GM19463 (cell line): Measurements from ENCODE around the gene NSD2.

Experiments used
- ATAC-seq: cut with Tn5 transposase; IDR thresholded peaks from one replicate; pipeline ENCODE4 v1.9.1; 2021; ENCODE audit warnings: mild to moderate bottlenecking, moderate library complexity; ENCODE audit not compliant: unreplicated experiment

NSD2 gene

GRCh38 chr4:1982124-1983052 lies 111.2 kb downstream of the NSD2 start:
- ATAC-seq, result no peak

DNA sequence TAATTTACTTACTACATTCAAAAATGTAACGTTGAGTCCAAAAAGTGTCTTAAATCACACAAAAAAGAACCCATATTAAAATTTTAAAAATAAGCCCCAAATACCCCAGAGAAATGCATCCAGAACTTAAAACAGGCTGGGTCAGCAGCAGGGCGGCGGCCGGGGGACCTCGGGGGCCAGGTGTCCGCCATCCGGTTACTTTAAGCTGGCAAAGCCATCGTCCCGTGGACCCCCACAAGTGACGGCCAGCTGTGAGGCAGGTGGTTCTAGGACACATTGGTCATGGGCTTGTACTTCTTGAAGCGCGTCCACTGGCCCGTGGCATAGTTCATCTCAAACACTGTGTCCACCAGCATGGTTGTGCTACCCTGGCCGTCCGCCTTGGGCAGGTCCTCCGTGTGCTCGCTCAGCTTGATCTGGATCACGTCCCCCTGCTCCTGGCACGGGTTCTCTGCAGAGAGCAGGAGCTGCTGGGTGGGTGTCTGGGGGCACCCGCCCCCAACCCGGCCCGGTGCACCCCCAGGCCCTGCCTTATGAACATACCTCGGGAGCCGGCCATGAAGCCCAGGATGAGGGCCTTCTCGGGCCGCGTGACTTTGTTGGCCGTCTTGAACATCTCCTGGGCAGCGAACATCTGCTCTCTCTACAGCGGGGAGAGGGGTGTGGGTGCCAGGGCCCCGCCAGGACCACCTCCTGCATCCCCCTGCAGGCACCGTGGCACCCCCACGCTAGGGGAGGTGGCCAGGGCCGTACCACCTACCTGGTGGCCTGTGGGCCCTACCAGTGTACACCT lies 112.1 kb downstream of the NSD2 start:
- no peak for ATAC-seq

- no peak for ATAC-seq
These were observed 112.7 kb downstream of the NSD2 start for GRCh38 chr4:1983846-1984405.

- no peak for ATAC-seq
These were observed 113.4 kb downstream of the NSD2 start for GRCh38 chr4:1984406-1985191.

DNA sequence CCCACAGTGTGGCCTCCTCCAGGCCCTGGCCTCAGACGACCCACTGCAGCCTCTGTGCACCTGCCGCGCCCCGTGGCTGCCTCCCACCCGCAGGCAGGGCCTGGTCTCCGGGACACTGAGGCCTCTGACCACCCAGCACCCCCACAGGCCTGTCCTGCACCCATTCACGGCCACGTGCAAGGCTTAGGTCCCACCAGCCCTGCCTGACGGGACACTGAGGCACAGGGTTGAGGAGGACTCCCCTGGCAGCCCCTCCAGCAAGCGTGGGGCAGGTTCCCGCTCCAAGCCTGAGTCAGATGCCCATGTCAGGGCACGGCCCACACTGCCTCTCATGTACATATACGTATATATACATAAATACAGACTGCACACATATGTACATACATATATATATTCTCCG lies 114.1 kb downstream of the NSD2 start:
- ATAC-seq, result no peak

DNA sequence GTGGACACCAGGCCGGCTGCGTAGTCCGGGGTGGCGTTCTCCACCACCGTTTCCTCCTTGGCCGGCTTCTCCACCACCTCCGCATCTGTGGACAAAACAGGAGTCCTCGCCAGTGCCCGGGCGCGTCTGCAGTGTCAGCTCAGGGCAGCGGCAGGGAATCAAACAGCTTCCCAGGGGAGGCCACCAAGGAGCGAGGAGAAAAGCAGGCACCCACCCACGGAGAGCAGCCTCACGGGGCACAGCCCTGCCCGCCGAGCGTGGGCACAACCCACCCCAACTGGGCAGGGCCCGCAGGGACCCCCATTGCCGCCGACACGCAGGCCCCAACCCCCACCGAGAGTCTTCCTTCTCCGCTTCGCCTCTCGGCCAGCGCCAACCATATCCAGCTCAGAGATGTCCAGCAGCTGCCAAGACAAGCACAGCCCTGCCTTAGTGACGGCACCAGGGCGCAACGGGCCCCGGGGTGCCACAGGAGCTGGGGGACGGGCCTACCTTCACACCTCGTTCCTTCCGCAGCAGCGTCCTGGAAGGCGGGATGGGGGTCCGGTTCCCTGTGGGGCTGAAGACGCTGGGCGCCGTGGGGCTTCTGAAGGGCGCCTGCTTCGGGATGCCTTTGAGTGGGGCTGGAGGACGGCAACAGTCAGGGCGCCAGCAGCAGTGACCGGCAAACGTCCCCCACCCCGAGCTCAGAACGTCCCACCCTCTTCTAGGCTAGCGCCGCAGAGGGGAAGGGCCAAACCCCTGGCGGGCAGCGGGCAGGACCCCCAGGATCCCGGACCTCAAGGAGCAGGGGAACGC lies 114.8 kb downstream of the NSD2 start:
- no peak for ATAC-seq

- ATAC-seq, result no peak
These were observed 115.5 kb downstream of the NSD2 start for GRCh38 chr4:1986578-1987210.

- ATAC-seq, result no peak
These were observed 116.1 kb downstream of the NSD2 start for GRCh38 chr4:1987296-1987695.

DNA sequence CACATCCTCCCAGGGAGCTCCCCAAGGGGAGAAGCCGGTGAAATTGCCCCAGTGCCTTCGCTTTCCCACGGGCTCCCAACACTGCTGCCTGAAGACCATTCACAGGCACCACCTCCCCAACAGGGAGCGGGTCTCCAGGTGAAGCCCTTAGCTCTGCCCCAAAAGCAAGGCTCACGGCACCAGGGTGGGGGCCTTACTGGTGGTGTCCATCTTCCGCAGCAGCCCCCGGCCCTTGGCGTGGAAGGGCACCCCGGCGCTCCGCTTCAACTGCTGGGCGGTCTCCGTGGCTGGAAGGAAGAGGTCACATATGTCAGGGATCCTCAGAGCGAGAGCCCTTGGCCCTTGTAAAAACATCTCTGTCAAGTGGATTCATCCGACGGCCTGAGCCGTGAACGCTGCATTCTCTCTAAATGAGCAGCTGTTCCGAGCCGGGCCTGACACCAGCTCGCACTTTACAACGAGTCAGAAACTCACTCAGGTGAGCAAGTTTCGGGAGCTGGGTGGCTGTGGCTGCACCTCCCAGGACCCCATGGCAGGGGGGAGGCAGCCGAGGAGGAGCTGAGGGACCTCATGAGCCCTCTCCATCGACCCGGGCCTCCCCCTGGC lies 116.6 kb downstream of the NSD2 start:
- ATAC-seq, result no peak

- ATAC-seq, result no peak
These were observed 117.1 kb downstream of the NSD2 start for GRCh38 chr4:1988327-1988724.

DNA sequence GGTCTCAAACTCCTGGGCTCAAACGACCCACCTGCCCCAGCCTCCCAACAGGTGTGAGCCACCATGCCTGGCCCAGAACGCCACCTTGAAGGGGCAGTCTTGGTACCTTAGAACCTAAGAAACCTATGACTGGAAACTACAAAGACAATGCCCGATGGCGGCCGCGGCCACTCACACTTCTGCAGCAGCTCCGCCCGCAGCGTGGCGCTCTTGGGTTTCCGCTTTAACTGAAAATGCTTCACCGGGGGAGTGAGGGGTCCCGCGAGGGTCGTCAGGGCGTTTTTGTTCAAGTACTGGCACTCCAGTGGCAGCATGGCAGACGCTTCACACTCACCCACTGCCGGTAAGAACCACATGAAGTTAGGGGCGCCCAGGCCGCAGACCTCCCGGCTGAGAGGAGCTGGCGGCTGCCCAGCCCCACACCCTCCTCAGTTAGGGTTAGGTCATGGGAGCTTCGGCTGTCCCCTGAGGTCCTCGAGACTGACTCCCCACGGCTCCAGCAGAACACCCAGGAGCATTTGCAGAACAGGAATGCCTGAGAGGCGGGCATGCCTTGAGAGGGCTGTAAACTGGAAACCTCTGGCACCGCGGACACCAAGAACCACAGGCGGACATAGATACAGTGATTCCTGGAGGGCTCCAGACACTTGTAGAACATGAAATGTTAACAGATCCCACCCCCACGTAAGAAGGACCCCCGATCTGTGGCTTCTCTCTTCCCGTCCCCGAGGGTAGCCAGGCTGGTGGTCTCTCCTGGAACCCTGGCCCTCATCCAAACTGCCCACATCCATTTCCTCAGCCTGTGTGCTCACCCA lies 118.5 kb downstream of the NSD2 start:
- no peak for ATAC-seq

GRCh38 chr4:1990348-1990645 lies 119.1 kb downstream of the NSD2 start:
- no peak for ATAC-seq

GRCh38 chr4:1990676-1991075 lies 119.5 kb downstream of the NSD2 start:
- no peak for ATAC-seq

DNA sequence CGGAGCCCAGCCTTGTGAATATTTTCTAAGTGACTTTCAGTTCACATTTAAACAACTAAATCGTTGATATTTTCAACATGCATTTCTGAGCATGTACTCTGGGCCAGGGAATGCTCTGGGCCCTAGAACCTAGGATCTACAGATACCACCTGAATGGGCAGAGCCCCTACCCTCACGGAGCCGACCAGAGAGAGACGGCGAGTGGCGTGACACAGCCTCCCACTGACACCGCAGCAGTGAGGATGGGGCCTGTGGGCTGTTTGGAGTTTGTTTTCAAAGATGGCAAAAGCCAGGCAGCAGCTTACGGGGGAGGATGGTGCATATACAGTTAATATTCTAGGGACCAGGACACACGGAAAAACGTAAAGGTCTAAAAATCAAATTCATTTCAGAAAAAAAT lies 119.9 kb downstream of the NSD2 start:
- no peak for ATAC-seq

- ATAC-seq, result no peak
These were observed 120.6 kb downstream of the NSD2 start for GRCh38 chr4:1991596-1992434.

- no peak for ATAC-seq
These were observed 121.4 kb downstream of the NSD2 start for GRCh38 chr4:1992468-1993168.

- no peak for ATAC-seq
These were observed 122.0 kb downstream of the NSD2 start for GRCh38 chr4:1993169-1993516.
